Measurements from ENCODE around the gene DOCK3. TPM values are rescaled to one million over a fixed set of nuclear protein-coding genes. Genes with fewer than 3 reads are reported as not detected.

DOCK3 gene
- total and polyA plus RNA-seq, 4 donors, result 0.01 to 0.08 (median 0.06) TPM; not detected in 1

DNA sequence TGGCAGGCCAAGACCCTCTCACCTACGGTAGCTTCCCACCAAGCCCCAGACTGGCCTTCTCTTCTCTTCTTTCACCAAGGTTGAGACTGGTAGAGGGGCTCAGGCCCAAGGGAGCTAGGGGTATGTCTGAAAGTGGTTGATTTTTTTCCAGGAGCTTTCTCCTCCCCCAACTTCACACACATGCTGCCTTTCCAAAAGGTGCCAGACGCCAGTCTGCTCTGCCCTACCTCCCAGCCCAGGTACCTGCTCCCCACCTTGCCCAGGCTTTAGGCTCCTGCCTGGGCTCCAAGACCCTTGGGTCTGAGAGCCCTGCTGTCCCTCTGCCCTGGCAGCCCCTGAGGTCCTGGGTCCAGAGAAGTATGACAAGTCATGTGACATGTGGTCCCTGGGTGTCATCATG lies 29.3 kb upstream of the DOCK3 start:
- Histone ChIP-seq H3K4me1 (ENCODE audit: control insufficient read depth in 4 of 4, insufficient read depth in 4 of 4, low read length in 3 of 4) (no peaks in the 10 kb centered on the region), H3K4me3 (ENCODE audit: low read depth in 1 of 3, low read length in 3 of 3) (no peak overlapping the region), H3K27me3 (ENCODE audit: control insufficient read depth in 4 of 4, insufficient read depth in 4 of 4, low read length in 3 of 4) (no peaks in the 10 kb centered on the region), H3K36me3 (ENCODE audit: control insufficient read depth in 4 of 4, insufficient read depth in 3 of 4, low read depth in 1 of 4, low read length in 3 of 4) (peaks cover 4 to 60% (median 23%) of the 10 kb centered on the region in 4 donors), H3K27ac (ENCODE audit: low read depth in 1 of 2, low read length in 2 of 2) (no peak overlapping the region), H3K9ac (ENCODE audit: low read depth in 1 of 2, low read length in 2 of 2) (no peak overlapping the region), H3K9me3 (ENCODE audit: control insufficient read depth in 4 of 4, low read length in 3 of 4) (no peaks in the 10 kb centered on the region)
- DNase-seq (ENCODE audit: low spot score), result no peak
- 95% methylated on average over 2 of the region's 2 CpGs for WGBS
- TF ChIP-seq SP1 (IDR thresholded peaks at IDR 0.05) (no peak), NR2F2 (IDR thresholded peaks at IDR 0.05) (no peak), ZBTB33 (IDR thresholded peaks at IDR 0.05) (no peak), GABPA (IDR thresholded peaks at IDR 0.05 in 1 of 2, conservative IDR thresholded peaks at IDR 0.05 in 1 of 2) (no peak), TAF1 (conservative IDR thresholded peaks at IDR 0.05) (no peak), FOXA1 (IDR thresholded peaks at IDR 0.05) (no peak), HNF4A (conservative IDR thresholded peaks at IDR 0.05) (no peak), EGR1 (IDR thresholded peaks at IDR 0.05; ENCODE audit: low read depth in 2 of 2) (no peak), REST (IDR thresholded peaks at IDR 0.05) (no peak), JUND (IDR thresholded peaks at IDR 0.05) (no peak), YY1 (IDR thresholded peaks at IDR 0.05) (no peak), CTCF (IDR thresholded peaks at IDR 0.05; ENCODE audit: low read depth, low read length, missing input control) (no peak), RXRA (IDR thresholded peaks at IDR 0.05) (no peak)
- TF ChIP-seq, protein P1, sequence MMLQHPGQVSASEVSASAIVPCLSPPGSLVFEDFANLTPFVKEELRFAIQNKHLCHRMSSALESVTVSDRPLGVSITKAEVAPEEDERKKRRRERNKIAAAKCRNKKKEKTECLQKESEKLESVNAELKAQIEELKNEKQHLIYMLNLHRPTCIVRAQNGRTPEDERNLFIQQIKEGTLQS (IDR thresholded peaks at IDR 0.05), result no peak
- TF ChIP-seq, protein P2, sequence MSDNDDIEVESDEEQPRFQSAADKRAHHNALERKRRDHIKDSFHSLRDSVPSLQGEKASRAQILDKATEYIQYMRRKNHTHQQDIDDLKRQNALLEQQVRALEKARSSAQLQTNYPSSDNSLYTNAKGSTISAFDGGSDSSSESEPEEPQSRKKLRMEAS (IDR thresholded peaks at IDR 0.05), result no peak

- 72% methylated on average over 6 of the region's 6 CpGs for whole genome bisulfite sequencing
- Histone ChIP-seq H3K9me3 (ENCODE audit: control insufficient read depth in 4 of 4, low read length in 3 of 4) (no peaks in the 10 kb centered on the region), H3K4me3 (ENCODE audit: low read depth in 1 of 3, low read length in 3 of 3) (no peak overlapping the region), H3K27ac (ENCODE audit: low read depth in 1 of 2, low read length in 2 of 2) (no peak overlapping the region), H3K9ac (ENCODE audit: low read depth in 1 of 2, low read length in 2 of 2) (no peak overlapping the region), H3K27me3 (ENCODE audit: control insufficient read depth in 4 of 4, insufficient read depth in 4 of 4, low read length in 3 of 4) (no peaks in the 10 kb centered on the region), H3K36me3 (ENCODE audit: control insufficient read depth in 4 of 4, insufficient read depth in 3 of 4, low read depth in 1 of 4, low read length in 3 of 4) (peaks cover 2 to 35% (median 16%) of the 10 kb centered on the region in 4 donors), H3K4me1 (ENCODE audit: control insufficient read depth in 4 of 4, insufficient read depth in 4 of 4, low read length in 3 of 4) (no peaks in the 10 kb centered on the region)
- no peak for DNase-seq (ENCODE audit: low spot score)
- no peak for TF ChIP-seq JUND (IDR thresholded peaks at IDR 0.05)
- TF ChIP-seq ZBTB33 (IDR thresholded peaks at IDR 0.05), result no peak
- TF ChIP-seq YY1 (IDR thresholded peaks at IDR 0.05), result no peak
- TF ChIP-seq, protein P1 (IDR thresholded peaks at IDR 0.05), result no peak
- no peak for TF ChIP-seq FOXA2 (IDR thresholded peaks at IDR 0.05)
- TF ChIP-seq SP1 (IDR thresholded peaks at IDR 0.05), result no peak
- TF ChIP-seq GABPA (IDR thresholded peaks at IDR 0.05 in 1 of 2, conservative IDR thresholded peaks at IDR 0.05 in 1 of 2), result no peak
- TF ChIP-seq REST (IDR thresholded peaks at IDR 0.05), result no peak
- no peak for TF ChIP-seq FOXA1 (IDR thresholded peaks at IDR 0.05)
- no peak for TF ChIP-seq EGR1 (IDR thresholded peaks at IDR 0.05; ENCODE audit: low read depth in 2 of 2)
- no peak for TF ChIP-seq RAD21 (IDR thresholded peaks at IDR 0.05)
- TF ChIP-seq HNF4G (IDR thresholded peaks at IDR 0.05), result no peak
Observed at GRCh38 chr3:50648313-50648712, 26.4 kb upstream of the DOCK3 start.

Data from liver (tissue), 9 donors.